Measurements from ENCODE around the gene NPAS3.

- no peak for TF ChIP-seq POLR2A (IDR thresholded peaks at IDR 0.05)
- no peak for TF ChIP-seq CTCF (IDR thresholded peaks at IDR 0.05)
Observed at GRCh38 chr14:33062881-33063280, 124.2 kb downstream of the NPAS3 start.
